ENCODE measurements around the gene ARNT2.

Gene ARNT2

GRCh38 chr15:80565988-80566387 lies 161.8 kb downstream of the ARNT2 start:
- TF ChIP-seq CTCF (IDR thresholded peaks at IDR 0.05; ENCODE audit: insufficient read depth, low read length, poor library complexity, severe bottlenecking): no peak
- Histone ChIP-seq H3K36me3 (ENCODE audit: control insufficient read depth, insufficient read depth, low read length) (no peaks in the 10 kb centered on the region), H3K27me3 (replicated peaks; ENCODE audit: control insufficient read depth, insufficient read depth, low read length) (no peaks in the 10 kb centered on the region; the same call in 1 of the 2 replicates), H3K4me3 (replicated peaks; ENCODE audit: low read depth, low read length) (no peak overlapping the region)
- DNase-seq (ENCODE audit: extremely low read depth, insufficient read length): no peak

GRCh38 chr15:80567721-80568157 lies 163.6 kb downstream of the ARNT2 start:
- DNase-seq (ENCODE audit: extremely low read depth, insufficient read length): no peak
- Histone ChIP-seq H3K36me3 (ENCODE audit: control insufficient read depth, insufficient read depth, low read length) (no peaks in the 10 kb centered on the region), H3K4me3 (replicated peaks; ENCODE audit: low read depth, low read length) (no peak overlapping the region), H3K27me3 (replicated peaks; ENCODE audit: control insufficient read depth, insufficient read depth, low read length) (no peaks in the 10 kb centered on the region; the same call in 1 of the 2 replicates)
- peak; percentile 70 for TF ChIP-seq CTCF (IDR thresholded peaks at IDR 0.05; ENCODE audit: insufficient read depth, low read length, poor library complexity, severe bottlenecking)

- TF ChIP-seq CTCF (IDR thresholded peaks at IDR 0.05; ENCODE audit: insufficient read depth, low read length, poor library complexity, severe bottlenecking): no peak
- no peak for DNase-seq (ENCODE audit: extremely low read depth, insufficient read length)
- no peaks in the 10 kb centered on the region; the same call in 1 of the 2 replicates for H3K27me3 ChIP-seq (replicated peaks; ENCODE audit: control insufficient read depth, insufficient read depth, low read length)
- no peaks in the 10 kb centered on the region for H3K36me3 ChIP-seq (ENCODE audit: control insufficient read depth, insufficient read depth, low read length)
- H3K4me3 ChIP-seq (replicated peaks; ENCODE audit: low read depth, low read length): no peak overlapping the region
These were observed 164.1 kb downstream of the ARNT2 start for GRCh38 chr15:80568298-80568697.

- no peak overlapping the region for H3K4me3 ChIP-seq (replicated peaks; ENCODE audit: low read depth, low read length)
- H3K36me3 ChIP-seq (ENCODE audit: control insufficient read depth, insufficient read depth, low read length): no peaks in the 10 kb centered on the region
- no peak for DNase-seq (ENCODE audit: extremely low read depth, insufficient read length)
- no peaks in the 10 kb centered on the region; the same call in 1 of the 2 replicates for H3K27me3 ChIP-seq (replicated peaks; ENCODE audit: control insufficient read depth, insufficient read depth, low read length)
- TF ChIP-seq CTCF (IDR thresholded peaks at IDR 0.05; ENCODE audit: insufficient read depth, low read length, poor library complexity, severe bottlenecking): no peak
These were observed 164.9 kb downstream of the ARNT2 start for GRCh38 chr15:80568876-80569605.

GRCh38 chr15:80569656-80570055 lies 165.5 kb downstream of the ARNT2 start:
- Histone ChIP-seq H3K4me3 (replicated peaks; ENCODE audit: low read depth, low read length) (no peak overlapping the region), H3K27me3 (replicated peaks; ENCODE audit: control insufficient read depth, insufficient read depth, low read length) (no peaks in the 10 kb centered on the region; the same call in 1 of the 2 replicates), H3K36me3 (ENCODE audit: control insufficient read depth, insufficient read depth, low read length) (no peaks in the 10 kb centered on the region)
- no peak for TF ChIP-seq CTCF (IDR thresholded peaks at IDR 0.05; ENCODE audit: insufficient read depth, low read length, poor library complexity, severe bottlenecking)
- no peak for DNase-seq (ENCODE audit: extremely low read depth, insufficient read length)
